GM18907 (cell line): ENCODE results near the gene BNIP5.

Experiments
- ATAC-seq: cut with Tn5 transposase; IDR thresholded peaks from one replicate; pipeline ENCODE4 v1.9.1; 2021; ENCODE audit warnings: mild to moderate bottlenecking, moderate library complexity; ENCODE audit not compliant: unreplicated experiment

BNIP5 gene

DNA sequence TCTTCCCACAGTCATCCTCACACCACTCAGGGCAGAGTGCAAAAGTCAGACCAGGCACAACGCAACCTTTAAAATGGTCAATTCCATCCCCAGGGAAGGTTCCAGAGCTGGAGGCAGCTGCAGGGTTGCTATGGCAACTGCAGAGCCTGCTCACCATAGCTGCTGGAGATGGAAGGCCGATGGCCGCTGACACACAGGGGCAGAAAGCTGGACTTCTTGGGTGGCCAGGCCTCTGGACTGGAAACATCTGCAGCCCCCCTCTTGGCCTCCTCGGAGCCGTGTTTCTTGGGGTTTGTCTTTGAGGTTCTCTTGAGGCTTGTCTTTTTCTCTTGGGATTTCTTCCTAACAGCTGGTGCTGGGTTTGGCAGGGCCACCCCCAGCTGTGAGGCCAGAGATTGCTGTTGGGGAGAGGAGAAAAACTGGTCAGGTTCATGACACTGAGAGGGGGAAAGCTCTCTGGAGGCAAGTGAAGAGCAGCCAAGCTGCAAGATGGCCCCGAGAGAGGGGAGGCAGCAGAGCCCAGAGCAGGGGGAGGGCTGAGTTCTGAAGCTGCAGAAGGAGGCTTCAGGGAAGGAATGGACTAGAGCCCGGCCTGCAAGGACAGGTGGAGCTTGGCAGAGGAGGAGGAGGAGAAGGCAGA lies 10.2 kb downstream of the BNIP5 start:
- ATAC-seq = no peak

DNA sequence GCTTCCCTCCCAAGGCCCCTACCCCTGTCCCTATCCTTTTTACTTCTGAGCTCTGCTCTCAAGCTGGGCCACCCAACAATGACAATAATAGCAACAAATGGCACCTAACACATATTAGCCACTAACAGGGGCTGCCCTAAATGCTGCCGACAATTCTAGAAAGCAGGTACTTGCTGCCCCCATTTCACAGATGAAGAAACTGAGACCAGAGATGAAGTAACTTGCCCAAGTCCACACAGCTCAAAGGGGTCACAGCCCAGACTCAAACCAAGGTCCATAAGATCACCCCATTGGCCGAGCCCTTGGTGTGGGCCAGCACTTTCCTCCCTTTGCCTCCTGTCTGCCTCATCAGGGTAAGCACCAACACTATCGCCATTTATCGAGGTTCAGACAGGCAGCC lies 12.0 kb downstream of the BNIP5 start:
- no peak for ATAC-seq

DNA sequence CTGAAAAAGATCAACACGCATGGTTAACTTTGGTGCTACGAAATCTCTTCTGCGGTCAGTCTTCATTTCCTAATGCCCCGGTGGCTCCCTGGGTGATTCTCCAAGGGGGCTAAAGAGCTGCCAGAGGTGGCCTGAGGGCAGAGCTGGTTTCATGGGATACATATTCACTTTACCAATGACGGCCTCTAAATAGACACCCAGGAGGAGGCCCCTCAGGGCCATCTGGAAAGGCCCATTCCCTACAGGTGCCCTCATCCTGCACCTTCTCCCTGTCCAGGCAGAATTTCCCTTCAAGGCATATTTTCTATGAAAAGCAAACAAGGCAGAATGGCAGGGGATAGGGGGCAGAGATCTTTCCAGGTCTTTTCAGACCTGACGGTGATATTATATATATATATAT lies 12.5 kb downstream of the BNIP5 start:
- no peak for ATAC-seq

DNA sequence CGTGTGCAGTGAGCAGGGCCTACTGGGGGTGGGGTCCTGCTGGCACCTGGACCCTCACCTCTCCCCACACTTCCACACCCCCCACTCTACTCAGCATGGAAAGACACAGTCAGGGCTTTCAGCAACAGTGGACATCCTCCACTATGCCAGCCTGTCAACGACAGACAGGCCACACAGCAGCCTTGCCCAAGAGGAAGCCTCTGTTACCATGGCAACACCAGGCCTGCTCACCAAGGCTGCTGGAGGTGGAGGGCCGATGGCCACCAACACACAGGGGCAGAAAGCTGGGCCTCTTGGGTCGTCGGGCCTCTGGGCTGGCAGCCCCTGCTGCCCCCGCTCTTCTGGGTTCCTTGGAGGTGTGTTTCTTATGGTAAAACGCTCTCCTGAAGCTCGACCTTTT lies 13.6 kb downstream of the BNIP5 start:
- ATAC-seq = no peak

DNA sequence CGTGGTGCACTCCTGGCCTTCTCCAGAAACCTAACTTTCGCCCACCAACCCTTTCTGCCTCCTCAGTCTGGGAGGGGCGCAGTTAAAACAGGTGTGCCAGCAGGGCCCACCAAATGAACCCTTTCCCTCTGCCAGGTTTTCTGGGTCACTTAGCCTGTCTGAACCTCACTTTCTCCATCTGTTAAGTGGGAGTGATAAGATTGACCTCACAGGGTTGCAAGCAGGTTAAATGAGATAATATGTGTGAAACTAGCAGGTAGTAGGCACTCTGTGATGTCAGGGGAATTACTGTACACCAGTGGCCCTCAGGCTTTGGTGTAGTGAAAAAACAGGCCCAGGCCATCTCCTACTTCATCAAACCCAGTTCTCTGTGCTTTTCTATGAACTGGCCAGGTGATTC lies 14.1 kb downstream of the BNIP5 start:
- ATAC-seq = no peak

DNA sequence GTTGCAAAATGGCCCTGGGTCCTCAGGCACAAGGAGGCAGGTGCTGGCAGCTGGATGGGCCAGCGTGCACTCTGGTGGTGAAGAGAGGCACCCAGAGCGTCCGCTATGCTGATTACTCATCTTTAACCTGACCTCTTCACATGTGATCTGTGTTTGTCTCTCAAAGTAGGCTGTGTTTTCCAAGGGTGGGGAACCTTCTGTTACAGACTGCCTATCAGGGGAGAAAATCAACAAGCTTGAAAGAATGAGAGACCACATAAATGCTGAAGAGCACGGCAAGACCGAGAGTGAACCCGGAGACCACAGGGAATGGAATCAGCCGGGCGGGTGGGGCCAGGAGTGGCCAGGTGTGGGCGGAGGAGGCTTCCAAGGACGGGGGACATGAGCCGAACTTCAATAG lies 16.2 kb downstream of the BNIP5 start:
- no peak for ATAC-seq

DNA sequence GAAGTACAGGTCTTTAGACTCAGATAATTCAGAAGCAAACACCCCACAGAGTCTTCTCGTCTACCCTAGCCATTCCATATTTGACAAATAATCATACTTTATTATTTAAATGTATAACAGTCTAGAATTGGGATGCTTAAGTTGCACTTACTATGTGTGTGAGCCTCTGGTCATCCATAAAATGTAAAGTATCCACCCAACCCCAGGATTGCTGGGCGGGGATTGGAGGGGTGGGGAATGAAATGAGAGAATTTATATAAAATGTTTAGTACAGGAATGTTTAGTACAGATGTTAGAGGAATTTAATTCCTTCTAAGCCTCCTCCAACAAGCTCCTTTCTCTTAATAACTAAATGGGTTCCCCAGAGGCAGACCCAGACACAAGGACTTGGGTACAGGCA lies 16.9 kb downstream of the BNIP5 start:
- ATAC-seq = no peak

DNA sequence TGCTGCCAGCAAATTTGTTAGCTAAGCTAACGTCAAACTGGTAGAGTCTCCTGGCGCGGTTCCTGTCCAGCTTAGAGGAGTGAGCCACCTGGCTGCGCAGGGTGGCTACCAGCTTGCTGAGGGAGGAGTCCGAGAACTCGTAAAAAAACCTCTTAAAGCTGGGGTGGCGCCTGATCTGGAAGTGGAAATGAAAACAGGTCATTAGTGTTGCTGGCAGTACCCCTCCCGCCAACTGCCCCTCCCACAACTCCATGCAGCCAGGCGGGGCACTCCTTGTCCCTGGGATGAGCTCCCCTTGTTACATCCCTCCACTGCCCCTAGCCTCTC lies 17.3 kb downstream of the BNIP5 start:
- ATAC-seq = no peak

DNA sequence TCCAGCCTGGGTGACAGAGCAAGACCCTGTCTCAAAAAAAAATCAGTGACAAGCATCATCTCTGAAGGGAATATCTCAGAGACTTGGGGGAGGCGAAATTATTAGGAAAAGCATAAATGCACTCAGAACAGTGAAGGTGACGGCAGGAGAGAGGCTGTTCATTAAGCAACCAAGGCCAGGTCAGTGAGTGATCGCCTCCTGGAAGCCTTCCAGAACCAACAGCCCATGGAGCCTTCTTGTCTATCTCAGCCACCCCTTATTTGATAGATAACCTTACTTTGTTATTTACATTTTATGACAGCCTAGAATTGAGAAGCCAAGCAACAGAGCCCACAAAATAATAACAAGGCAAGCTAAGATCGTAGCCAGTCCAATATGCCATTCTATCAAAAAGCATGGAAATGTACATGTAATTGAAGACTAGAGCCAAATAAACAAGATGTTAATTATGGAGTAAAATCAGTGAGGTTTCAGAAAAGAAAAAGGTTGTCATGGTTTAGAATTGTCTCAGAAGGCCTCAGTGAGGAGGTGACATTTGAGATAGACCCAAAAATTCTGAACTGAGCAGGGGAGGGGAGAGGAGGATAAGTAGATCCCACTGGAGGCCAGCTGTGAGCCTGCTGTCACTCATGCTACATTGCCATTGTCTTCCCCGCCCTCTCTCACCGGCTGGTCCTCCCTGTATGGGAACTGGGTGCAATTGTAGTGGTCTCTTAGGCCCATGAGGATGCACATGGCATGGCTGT lies 17.8 kb downstream of the BNIP5 start:
- no peak for ATAC-seq

DNA sequence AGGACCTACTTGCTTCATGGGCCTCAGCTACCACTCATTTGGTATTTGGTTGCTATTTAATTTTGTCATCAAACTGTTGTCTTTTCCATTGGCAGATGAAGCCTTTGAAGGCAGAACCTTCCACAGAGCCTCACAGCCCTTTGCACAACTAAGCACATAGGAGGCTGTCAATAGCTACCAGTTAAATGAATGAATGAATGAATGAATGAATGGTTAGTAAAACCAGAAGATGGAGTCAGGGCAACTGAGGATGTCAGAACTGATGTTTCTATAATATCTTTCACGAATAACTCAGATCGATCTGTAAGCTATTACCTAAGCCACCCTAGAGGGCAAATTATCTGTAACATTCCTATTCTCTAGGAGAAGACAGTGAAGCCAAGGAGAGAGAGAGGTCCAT lies 19.1 kb downstream of the BNIP5 start:
- no peak for ATAC-seq

DNA sequence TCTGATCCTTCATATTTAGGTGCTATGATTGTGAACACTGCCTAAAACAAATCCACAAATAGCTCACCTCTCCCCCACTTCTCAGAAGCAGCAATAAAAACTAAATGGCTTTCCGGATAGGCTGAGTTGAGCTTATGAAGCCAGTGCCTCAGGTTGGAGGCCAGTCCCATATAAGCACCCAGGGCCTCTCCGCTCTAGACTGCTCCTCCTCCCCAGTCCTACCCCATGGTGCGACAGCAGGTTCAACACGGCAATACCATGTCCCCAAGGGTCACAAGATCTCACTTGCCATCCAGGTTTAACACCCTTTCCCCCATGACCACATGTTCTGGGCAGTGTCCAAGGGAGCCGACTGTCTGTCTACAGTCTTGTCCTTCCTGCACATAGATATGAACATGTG lies 20.8 kb downstream of the BNIP5 start:
- no peak for ATAC-seq

DNA sequence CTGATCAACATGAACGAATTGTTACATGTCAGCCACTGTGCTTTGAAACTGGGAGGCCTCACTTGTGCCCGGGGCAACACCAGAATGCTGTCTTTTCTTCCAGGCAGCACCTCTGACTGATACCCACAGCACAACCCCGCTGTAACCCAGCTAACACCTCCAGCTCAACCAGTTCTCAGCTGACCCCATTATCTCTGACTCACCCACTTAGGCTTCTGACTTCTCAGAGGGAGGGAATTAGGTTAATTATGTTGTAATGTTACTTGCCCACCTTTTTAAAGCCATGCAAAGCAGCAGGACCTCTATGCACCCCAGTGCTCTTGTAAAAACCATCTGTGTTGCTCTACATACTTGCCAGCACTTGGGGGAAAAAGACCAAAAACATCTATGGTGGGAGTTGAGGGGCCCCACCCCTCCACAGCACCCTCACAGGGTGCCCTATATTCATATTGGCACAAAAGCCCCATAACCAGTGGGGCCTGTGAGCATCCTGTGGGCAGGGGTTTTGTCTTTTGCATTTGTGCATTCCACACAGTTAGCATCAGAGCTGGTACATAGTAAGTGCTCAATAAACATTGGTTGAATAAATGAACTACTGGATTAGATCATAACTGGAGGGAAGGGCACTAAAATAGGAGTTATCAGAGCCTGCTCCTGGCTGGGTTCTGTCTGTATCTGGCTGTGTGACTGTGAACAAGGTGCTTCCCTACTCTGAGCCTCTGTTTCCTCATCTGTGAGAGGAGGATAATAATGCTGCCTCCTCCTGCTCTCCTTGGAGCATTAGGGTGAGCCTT lies 22.3 kb downstream of the BNIP5 start:
- no peak for ATAC-seq

DNA sequence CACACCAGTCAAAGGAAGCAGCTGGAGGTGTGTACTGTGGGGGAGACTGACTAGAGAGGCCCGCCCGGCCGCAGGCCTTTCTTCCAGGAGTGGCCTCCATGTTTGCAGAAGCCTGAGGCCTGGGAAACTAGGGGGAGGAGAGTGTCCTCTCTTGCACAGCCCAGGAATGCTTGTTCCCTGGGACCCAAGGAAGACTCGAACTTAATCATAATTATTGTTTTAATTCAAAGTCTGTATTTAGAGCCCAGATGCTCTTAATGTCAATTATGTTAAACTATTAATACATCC lies 23.1 kb downstream of the BNIP5 start:
- ATAC-seq = no peak

DNA sequence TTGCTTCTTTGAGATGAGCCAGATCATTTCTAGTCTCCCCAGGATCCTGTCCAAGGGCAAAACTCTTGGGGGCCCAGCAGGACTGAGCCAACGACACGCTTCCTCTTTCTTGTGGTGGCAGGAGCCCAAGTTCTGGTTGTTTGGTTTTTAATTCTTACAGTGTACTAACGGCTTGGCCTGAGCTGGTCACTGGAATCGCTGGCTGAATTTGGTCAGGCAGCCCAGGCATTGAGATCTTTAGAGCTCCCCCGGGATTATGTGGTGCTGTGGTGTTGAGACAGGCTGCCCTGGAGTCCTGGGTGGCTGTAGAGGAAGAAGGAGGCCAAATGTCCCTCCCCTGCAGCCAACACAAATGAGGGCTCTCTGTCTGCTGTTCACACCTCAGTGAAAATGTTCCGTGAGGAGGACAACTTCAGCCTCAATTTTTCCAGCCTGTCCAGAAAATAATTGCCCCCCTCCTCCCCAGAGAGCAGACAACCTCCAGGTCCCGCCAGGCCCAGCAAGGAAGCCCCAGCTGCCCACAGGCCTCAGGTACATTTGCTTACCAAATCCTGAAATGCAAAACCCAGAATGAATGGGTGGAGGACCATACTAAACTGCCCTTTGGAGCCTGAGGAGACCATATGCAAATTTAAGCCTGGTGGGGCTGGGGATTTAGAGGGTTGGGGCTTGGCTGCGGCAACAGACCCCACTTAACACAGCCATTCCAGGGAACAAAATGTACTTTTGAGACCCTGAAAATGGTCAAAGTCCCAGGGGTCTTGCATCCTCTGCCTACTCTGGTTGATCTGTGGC lies 23.6 kb downstream of the BNIP5 start:
- ATAC-seq = no peak

DNA sequence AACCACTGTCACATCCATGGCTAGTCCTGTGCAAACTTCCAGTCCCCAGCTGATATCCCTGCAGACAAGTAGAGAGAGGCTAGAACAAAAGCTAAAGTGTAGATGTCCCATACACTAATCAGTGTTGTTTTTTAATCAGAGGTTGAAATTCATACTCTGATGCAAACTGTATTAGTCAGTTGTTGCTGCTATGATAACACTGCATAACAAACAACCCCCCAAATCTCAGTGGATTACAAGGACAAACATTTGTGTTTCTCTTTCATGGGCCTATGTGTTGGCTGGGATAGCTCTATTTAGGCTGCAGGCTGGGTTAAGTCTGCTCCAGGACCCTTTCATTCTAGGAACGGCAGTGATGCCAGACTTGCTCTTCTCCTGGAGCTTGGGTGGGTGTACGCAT lies 26.8 kb downstream of the BNIP5 start:
- ATAC-seq = no peak

DNA sequence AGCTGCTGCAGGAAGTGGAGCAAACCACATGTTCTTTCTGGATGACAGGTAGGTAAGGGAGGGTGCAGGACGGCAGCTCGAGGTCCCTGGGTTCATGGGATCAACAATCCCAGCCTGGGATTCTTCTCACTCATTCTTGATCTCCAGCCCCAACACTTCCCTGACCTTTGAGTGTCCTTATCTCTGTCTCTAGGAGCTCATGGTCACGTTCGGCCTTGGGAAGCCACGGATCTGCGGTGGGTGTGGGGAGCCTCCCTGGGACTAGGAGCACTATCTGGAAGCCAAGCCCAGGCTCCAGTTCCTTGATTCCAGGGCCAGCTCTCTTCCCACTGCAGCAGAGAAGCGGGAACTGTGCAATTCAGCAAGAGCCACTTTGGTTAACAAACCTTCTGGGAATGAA lies 27.5 kb downstream of the BNIP5 start:
- no peak for ATAC-seq

DNA sequence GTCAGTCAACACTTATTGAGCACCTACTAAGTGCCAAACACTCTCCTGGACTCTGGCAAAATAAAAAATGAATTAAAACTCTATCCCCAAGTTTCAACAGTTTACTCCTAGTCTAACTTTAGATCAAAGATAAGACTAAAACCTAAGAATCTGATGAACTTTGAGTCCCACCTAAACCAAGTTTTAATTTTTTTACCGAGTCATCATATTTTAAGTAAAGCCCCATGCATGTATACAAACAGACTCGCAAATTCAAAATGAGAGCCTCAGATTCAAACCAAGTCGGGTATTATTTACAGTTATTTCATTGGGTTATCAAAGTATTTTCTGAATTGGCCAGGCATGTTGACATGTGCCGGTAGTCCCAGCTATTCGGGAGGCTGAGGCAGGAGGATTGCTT lies 28.2 kb downstream of the BNIP5 start:
- no peak for ATAC-seq

DNA sequence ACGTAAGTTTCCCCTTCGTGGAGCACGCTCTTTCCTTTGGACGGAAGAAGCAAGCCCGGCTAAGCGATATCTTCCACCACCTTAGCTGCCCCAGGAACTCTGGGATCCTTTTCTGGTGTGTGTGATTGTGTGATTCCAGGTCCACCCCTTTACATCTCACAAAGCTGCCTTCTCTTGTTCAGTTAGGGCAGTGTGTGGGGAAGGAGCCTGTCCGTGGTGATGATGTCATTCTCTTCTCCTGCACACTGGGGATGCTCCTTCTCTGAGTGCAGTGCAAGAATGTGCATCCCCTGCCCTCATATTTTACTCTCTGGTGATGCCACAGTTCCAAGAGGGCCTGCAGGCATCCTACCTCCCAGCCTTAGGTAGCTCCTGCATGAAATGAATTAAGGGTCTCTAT lies 30.3 kb downstream of the BNIP5 start:
- no peak for ATAC-seq

DNA sequence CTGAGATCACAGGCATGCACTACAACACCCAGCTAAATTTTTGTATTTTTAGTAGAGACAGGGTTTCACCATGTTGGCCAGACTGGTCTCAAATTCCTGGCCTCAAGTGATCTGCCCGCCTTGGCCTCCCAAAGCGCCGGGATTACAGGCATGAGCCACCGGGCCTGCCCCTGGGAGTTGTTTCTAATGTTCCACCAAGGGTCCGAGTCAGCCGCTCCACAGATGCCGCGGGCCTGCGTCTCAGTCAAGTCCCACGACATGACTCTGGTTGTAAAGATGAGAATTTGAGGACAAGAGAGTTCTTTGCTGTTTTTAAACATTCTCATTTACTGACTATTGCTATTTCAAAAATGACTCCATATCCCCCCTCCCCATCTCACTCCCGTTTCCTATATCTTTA lies 30.8 kb downstream of the BNIP5 start:
- no peak for ATAC-seq

DNA sequence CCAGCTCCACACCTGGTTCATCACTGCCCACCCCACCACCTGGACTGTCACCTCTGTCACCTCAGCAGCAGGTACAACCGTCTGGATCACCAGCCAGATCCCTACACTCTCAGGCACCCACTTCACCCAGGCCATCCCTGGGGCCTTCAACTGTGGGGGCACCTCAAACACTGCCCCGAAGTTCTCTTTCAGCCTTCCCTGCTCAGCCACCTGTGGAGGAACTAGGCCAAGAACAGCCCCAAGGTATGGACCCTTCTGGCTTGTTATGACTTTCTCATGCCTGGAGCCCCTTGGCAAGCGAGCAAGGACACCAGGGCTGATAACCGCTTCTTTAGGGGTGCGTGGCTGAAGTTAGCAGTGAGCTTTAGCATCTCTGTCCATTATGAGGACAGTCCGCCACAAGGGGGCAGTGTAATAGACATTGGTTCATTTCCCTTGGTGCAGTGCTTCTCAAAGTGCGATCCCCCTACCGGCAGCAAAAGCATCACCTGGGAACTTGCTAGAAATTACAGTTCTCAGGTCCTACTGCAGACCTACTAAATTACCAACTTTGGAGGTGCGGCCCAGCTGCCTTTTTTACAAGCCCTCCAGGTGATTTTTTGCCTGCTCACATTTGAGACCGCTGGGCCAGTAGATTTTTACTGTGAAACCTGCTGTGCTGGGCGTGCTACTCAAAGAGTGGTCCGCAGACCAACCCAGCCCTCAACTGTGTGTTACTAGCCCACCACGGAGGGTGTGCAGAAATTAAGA lies 34.3 kb downstream of the BNIP5 start:
- peak; percentile 62 for ATAC-seq

DNA sequence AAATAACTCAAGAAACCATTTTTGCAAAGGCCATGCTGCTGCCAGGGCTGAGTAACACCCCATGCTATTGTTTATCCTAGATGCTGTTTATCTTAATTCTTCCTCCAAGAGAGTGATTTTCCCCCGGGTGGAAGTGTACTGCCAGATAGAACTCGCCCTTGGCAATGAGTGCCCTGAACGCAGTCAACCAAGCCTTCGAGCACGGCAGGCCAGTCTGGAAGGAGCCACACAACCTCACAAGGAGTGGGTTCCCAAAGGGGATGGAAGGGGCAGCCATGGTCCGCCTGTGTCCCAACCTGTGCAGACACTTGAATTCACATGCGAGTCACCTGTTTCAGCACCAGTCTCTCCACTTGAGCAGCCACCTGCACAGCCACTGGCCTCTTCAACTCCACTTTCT lies 34.9 kb downstream of the BNIP5 start:
- no peak for ATAC-seq
